ENCODE measurements around the gene RNF144A.

Gene RNF144A

GRCh38 chr2:6917071-6917760, at the start of gene RNF144A:
Gene RNF144A, plus strand, starts transcription at chr2:6917412. Its CDS starts 79,515 bp downstream, at chr2:6996927.
- H3K4me3 ChIP-seq (ENCODE audit: control insufficient read depth, low read depth, low read length): peak within 1 kb of the TSS; percentile 22
- peak; percentile 15 for TF ChIP-seq CTCF (IDR thresholded peaks at IDR 0.05; ENCODE audit: control insufficient read depth, insufficient read depth, low read depth, low read length, missing control alignments)
- no peak for DNase-seq (ENCODE audit: low read depth)

GRCh38 chr2:6872394-6872793, 44.8 kb upstream of the RNF144A start:
- no peak for DNase-seq (ENCODE audit: low read depth)
- no peak overlapping the region for H3K4me3 ChIP-seq (ENCODE audit: control insufficient read depth, low read depth, low read length)
- TF ChIP-seq CTCF (IDR thresholded peaks at IDR 0.05; ENCODE audit: control insufficient read depth, insufficient read depth, low read depth, low read length, missing control alignments): no peak

GRCh38 chr2:6874032-6874431, 43.2 kb upstream of the RNF144A start:
- no peak overlapping the region for H3K4me3 ChIP-seq (ENCODE audit: control insufficient read depth, low read depth, low read length)
- DNase-seq (ENCODE audit: low read depth): no peak
- TF ChIP-seq CTCF (IDR thresholded peaks at IDR 0.05; ENCODE audit: control insufficient read depth, insufficient read depth, low read depth, low read length, missing control alignments): no peak

GRCh38 chr2:6876309-6876708, 40.9 kb upstream of the RNF144A start:
- H3K4me3 ChIP-seq (ENCODE audit: control insufficient read depth, low read depth, low read length): no peak overlapping the region
- DNase-seq (ENCODE audit: low read depth): no peak
- TF ChIP-seq CTCF (IDR thresholded peaks at IDR 0.05; ENCODE audit: control insufficient read depth, insufficient read depth, low read depth, low read length, missing control alignments): no peak

GRCh38 chr2:6877402-6878304, 39.6 kb upstream of the RNF144A start, which contains the start of gene RSAD2:
Gene RSAD2, plus strand, starts transcription at chr2:6877777. Its CDS starts 24 bp downstream, at chr2:6877801.
- no peak for TF ChIP-seq CTCF (IDR thresholded peaks at IDR 0.05; ENCODE audit: control insufficient read depth, insufficient read depth, low read depth, low read length, missing control alignments)
- DNase-seq (ENCODE audit: low read depth): peak; percentile 5
- peak within 1 kb of the TSS; percentile 9 for H3K4me3 ChIP-seq (ENCODE audit: control insufficient read depth, low read depth, low read length)

GRCh38 chr2:6878549-6878948, 38.7 kb upstream of the RNF144A start:
- no peak overlapping the region for H3K4me3 ChIP-seq (ENCODE audit: control insufficient read depth, low read depth, low read length)
- no peak for TF ChIP-seq CTCF (IDR thresholded peaks at IDR 0.05; ENCODE audit: control insufficient read depth, insufficient read depth, low read depth, low read length, missing control alignments)
- no peak for DNase-seq (ENCODE audit: low read depth)

All from AG09309 (cell line).